NCI-H2196 treated with DMSO at 0.1 percent for 48 hours (cell line): ENCODE measurements around the gene FAN1.
"Not testable (repeated sequence)": the region's sequence is repeated elsewhere in the genome, so short reads cannot be mapped to it uniquely, and the experiment has no call there.

Experiments used
- DNase-seq: peaks from one replicate; lab custom pipeline; 2025; ENCODE audit not compliant: unreplicated experiment; lab: John Stamatoyannopoulos, UW

Gene FAN1

DNA sequence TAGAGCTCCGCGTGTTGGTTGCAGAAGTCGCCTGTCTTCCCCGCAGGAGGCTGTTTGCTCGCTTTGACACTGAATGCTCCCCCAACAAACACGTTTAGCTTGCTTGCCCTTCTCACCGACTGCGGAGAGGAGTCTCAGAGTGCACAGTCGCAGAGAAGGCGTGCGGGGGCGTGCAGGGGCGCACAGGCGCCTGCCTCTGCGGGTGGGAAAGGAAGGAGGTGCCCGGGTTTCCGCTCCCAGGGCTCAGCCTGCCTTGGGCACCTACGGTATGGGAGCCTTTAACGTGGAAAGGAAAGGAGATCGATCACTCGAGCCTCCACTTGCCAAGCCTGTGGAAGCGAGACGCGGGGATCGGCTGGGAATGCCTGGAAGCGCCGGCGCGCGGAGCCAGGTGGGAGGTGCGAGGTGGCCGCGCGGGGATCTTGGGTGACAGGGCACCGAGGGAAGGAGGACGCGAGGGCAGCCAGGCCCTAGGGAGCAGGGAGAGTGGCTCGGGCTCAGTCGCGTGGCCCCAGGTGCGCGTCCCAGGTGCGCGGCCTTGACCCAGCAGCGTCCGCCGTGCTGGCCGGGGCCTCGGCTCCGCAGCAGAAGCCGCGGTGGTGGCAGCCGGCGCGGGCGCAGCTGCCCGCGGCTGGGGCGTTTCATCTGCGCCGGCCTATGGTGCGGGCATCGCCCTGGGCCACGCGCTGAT is at the start of gene FAN1:
TSS of gene FAN1 (plus strand) at position 419 of the 691 bp plus-strand sequence. CDS start 749 bp downstream, outside the sequence.
- DNase-seq: peak; percentile 56

DNA sequence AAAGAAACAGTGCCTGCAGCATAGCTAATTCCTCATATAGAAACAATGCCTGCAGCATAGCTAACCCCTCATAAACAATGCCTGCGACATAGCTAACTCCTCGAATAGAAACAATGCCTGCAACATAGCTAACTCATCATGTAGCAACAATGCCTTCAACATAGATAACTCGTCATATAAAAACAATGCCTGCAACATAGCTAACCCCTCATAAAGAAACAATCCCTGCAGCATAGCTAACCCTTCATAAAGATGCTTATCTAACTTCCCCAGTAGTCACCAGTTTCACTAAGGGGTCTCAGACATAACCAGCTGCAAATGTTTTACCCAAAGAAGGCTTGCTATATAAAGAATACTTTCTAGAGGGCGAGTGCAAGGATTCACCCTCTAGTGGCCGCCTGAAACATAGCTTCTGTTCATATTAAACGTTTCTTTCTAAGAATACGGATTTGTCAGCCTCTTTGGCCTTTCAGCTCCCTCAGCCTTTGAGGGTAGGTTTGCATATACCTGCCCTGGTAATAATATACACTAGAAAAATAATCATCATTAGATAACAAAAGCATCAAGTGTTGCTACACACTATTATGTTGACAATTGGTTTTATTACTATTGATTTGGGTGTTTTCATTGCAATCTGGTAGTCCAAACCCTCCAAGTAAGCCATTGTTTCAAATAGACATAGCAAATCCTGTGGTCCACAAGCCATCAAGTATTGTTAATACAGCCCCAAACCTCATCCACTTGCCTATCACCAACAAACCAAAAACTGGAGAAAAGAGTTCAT is 44.4 kb upstream of the FAN1 start:
- no peak for DNase-seq

DNA sequence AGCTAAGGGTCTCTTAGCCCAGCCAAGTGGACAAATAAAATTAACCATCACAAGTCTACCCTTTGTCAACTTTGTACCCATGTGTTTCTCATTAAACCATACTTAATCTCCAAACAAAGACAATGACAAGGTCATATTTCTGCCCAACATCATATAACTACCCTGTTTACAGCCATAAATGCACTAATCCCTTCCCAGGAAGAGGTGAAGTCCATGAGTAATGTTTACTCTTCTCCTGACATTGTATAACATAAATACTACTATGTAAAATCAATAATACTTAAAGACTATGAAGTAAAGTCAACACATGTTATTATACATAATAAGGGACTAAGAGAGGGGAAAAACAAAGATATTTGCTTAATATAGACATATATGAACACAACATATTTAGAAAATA is 38.5 kb upstream of the FAN1 start:
- no peak for DNase-seq

DNA sequence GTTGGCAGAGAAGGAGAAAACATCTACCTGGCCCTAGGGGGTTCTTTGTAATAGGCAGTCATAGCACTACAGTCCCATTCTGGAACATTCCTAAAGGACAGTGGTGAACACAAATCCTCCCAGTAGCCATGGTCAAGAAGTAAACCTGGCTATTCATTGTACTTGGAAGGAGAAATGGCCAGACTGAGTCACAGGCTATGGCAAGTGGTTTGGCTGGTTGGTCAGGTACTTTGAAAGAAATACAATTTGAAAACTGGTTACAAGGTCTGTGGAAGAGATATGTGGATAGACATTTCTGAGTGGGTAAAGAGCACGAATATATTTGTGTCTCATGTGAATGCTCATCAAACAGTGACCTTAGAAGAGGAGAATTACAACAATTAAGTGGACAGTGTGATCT is 33.0 kb upstream of the FAN1 start:
- DNase-seq: no peak

DNA sequence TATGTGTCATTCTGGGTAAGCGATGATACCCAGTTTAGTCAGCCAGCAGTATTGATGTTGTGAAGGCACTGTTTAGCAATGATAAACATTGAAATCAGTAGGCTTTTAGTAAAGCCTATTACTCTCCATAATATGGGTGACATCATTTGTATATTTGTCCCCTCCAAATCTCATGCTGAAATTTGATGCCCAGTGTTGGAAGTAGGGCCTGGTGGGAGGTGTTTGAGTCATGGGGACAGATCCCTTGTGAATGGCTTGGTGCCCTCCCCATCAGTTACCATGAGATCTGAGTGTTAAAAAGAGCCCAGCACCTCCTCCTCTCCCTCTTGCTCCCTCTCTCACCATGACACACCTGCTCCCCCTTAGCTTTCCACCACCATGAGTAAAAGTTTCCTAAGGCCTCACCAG is 31.4 kb upstream of the FAN1 start:
- DNase-seq: no peak

DNA sequence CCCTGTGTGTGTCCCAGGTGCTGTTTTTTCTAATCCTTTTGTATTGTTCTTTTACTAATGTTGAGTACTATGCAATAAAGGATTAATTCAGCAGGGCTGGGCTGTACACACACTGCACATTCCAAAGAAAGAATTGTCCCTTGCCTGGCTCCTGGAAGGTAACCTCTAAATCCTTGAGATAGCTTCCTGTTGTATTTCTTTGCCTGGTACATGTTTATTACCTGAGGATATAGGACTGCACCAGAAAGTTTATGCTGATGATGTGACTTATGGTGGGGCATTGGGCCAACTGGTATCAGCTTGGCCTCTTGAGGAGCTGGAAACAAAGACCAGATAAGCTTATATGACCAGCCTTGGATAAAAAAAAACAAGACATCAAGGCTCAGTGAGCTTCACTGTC is 26.6 kb upstream of the FAN1 start:
- no peak for DNase-seq

DNA sequence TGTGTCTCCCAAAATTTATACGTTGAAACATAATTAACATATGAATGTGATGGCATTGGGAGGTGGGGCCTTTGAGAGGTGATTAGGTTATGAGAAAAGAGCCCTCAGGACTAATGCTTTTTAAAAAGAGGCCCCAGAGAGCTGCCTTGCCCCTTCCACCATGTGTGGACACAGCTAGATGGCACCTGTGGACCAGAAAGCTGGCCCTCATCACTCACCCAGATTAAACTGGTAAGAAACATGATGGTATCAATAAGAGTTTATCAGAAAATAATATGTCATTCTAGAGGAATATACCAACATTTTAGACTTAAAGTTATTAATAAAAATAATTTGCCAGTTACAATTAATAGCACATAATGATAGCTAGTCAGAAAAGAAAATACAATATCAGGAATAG is 25.2 kb upstream of the FAN1 start:
- DNase-seq: no peak

DNA sequence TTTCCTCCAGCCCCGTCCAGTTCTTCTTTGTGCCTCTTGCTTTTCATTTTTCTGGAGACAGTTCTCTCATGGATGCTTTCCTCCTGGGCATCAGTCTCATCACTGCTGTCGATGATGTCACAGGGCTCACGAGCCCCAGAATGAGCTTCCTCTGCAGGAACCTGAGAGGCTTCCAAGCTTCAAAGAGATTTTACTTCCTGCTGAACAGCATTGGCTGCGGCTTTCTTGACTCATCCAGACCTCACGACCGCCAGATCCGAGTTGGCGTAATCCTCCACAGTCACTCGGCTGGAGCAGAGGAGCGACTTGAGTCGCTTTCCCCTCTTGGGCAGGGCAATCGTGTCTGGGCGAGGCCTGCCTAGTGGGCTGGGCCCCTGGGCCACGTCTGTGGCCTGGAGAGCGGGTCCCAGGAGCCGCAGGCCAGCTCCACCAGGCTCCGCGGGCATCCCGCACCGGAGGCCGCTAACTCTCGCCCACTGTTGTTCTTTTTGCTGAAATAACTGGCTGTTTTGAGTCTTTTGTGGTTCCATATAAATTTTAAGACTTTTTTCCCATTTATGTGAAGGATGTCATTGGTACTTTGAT is 20.8 kb upstream of the FAN1 start:
- DNase-seq: no peak

DNA sequence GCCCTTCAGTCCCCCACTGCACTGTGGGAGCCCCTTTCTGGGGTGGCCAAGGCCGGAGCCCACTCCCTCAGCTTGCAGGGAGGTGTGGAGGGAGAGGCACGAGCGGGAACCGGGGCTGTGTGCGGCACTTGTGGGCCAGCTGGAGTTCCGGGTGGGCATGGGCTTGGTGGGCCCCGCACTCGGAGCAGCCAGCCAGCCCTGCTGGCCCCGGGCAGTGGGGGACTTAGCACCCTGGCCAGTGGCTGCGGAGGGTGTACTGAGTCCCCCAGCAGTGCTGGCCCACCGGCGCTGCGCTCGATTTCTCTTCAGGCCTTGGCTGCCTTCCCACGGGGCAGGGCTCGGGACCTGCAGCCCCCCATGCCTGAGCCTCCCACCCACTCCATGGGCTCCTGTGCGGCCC is 20.0 kb upstream of the FAN1 start:
- not testable (repeated sequence) for DNase-seq

DNA sequence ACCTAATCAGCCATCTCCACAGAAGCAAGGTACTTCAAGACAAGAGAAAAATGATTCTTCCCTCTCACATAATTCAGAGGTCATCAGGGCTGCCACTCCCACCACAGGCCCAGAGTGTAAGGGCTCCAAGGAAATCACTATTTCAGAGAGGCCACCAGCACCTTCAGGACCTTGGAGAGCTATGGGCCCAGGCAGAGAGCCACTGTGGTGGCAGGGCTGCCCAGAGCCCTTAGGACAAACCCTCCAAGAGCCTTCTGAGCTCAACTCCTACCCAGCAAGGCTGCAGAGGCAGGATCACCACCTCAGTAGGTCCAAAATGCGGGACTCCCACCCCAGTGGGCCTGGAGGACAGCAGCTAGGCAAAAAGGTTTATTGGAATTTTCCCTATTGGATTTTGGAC is 17.9 kb upstream of the FAN1 start:
- no peak for DNase-seq

DNA sequence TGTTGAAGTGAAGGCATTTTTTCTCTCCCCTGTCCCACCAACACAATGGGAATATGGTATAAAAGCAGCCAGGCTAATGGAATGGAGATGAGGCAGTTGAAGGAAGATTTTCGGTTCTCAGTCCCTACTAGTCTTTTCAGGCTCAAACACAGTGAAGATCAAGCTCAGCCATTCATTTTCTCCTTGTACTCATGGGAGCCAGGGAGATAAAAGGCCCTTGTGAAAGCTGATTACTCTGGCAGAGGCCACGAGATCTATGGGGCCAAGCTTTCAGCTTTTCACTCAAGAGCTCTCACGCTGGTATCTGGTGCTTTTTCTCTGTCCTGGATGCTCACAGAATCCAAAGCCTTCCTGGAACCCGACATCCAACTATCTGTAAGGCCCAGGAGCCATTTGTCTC is 14.5 kb upstream of the FAN1 start:
- no peak for DNase-seq

DNA sequence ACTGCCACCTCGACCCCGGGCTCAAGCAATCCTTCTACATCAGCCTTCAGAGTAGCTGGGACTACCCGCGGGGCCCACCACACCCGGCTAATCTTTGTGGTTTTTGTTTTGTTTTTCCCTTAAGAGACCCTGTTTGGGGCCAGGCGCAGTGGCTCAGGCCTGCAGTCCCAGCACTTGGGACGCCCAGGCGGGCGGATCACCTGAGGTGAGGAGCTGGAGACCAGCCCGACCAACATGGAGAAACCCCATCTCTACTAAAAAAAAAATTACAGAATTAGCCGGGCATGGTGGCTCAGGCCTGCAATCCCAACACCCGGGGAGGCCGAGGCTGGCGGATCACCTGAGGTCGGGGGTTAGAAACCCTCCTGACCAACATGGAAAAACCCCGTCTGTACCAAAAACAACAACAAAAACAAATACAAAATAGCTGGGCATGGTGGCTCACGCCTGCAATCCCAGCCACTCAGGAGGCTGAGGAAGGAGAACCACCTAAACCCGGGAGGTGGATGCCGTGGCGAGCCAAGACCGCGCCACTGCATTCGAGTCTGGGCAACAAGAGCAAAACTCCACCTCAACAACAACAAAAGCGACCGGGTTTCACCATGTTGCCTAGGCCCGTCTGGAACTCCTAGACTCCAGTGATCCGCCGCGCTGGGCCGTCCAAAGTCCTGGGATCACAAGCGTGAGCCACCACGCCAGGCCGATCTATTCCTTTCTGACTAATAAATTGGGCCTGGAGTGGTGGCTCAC is 8.1 kb upstream of the FAN1 start:
- no peak for DNase-seq

DNA sequence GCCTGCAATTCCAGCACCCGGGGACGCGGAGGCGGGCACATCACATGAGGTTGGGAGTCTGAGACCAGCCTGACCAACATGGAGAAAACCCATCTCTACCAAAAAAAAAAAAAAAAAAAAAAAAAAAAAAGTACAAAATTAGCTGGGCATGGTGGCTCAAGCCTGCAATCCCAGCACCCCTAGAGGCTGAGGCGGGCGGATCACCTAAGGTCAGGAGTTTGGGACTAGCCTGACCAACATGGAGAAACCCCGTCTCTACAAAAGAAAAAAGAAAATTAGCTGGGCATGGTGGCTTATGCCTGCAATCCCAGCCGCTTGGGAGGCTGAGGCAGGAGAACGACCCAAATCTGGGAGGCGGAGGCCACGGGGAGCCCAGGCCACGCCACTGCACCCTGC is 7.5 kb upstream of the FAN1 start:
- no peak for DNase-seq

DNA sequence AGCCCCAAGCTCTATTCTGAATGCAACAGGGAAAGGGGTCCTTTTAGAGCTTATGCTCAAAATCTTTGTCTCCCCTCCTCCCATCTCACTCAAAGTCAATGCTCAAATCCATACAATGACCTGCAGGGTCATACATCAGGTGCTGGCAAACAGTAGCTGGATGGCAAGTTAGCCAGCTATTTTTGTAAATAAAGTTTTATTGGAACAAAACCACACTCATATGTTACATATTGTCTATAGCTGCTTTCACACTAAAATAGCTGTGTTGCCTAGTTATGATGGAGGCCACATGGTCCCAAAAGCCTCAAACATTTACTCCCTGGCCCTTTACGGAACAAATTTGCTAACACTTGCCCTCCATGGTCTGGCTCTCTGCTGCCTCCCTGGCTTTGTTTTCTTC is 1.8 kb upstream of the FAN1 start:
- no peak for DNase-seq

DNA sequence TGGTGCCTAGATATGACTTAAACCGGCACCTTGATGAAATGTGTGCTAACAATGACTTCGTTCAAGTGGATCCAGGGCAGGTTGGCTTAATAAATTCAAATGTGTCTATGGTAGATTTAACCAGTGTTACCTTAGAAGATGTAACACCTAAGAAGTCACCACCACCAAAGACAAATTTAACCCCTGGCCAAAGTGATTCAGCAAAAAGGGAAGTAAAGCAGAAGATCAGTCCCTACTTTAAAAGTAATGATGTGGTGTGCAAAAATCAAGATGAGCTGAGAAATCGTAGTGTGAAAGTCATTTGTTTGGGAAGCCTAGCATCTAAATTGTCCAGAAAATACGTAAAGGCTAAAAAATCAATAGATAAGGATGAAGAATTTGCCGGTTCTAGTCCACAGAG is 1.1 kb downstream of the FAN1 start:
- no peak for DNase-seq

DNA sequence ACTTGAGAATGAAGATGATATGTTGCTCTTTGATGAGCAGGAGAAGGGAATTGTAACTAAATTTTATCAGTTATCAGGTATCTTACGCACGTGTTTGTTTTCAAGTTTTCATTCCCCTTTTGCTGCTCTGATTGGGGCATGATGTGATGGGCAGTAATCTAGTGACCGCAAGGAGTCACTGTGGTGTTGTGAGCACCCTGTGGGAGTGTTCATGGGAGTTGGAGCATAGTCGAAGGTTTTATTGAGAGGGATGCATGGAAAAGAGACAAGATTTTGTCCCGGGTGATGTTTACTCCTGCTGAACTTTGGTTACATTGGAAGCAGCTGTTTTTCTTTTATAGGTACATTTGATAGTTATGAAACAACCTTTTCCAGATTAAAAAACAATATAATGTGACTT is 2.1 kb downstream of the FAN1 start:
- no peak for DNase-seq

DNA sequence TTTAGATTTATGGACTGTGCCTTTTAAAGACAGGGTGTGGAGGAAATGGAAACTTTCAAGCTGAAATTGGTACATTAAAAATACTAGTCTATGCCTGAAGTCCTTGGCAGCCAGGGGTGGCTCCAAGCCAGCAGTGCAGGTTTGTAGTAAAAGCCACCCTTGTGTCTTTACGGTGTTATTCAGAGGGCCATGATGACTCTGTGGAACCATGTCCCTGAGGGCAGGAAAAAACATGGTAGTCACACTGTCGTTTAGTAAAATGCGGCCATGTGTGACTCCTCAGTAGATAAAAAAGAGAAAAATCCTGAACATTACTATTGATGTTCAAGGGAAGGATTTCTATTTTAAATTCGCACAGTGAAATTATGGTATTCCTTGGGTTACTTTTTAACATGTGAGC is 2.7 kb downstream of the FAN1 start:
- no peak for DNase-seq

DNA sequence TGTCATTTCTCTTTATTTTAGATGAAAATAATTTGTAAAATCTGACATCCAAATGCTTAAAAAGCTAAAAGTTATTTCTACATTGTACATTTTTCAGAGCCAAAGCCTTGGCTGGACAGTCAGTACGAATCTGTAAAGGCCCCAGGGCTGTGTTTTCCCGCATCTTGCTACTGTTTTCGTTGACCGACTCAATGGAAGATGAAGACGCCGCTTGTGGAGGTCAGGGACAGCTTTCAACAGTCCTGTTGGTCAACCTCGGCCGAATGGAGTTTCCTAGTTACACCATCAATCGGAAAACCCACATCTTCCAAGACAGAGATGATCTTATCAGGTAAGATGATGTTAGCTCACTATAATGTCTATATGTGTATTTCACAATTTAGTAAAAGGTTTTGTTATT is 10.0 kb downstream of the FAN1 start:
- no peak for DNase-seq

DNA sequence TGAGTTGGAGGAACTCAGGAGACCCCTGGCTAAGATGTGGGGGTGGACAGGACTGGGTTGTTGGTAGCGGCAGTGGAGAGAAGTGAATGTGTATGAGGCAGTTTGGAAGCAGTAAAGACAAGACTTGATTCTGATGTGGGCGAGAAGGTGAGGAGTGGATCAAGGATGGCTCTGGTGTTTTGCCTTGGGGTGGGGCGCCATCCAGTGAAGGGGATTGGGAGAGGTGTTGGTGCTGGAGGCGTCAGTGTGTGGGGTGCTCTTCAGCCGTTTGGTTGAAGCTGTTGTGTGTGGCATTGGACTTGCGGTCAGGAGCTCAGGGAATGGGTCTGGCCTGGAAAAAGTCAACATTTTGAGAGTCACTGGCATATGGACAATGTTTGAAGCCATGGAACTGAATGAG is 13.3 kb downstream of the FAN1 start:
- DNase-seq: no peak

DNA sequence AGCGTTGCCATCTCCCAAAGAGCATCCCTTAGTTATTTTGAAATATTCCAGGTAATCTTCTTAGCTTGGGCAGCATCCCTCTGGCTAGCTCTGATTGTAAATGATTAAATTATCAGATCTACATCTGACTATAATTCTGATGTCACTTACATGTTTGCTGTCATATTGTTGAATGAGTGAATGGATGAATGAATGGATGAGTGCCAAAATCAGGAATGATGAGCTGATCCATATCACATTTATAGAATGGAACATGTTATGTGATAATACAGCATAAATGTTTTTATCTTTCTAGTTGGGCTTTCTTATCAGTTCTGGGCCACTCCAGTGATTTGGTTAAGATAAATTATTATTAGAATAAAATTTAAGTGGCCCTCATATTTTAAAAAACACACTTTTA is 14.0 kb downstream of the FAN1 start:
- no peak for DNase-seq

DNA sequence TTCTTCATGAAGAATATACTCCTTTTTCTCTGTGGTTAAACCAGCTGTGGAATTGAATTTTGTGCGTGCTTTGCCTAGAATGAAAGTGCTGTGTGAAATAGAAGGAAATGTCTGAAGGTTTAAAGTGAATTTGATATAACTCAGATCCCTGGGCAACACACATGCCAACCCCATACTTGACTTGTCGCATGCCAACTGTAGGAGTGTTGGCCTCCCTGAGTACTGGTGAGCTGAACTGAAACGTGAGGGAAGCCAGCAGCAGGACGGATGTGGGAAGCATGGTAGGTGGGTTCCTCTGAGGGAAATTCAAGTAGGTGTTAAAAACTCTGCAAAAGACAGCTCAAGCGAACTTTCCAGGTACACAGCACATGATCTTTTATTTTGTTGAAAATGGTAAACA is 14.7 kb downstream of the FAN1 start:
- no peak for DNase-seq
